Activated CD4-positive, alpha-beta T cell treated with anti-CD3 and anti-CD28 coated beads, Interleukin-2, amount 50 U/mL, for 24 hours (primary cell): ENCODE results near the gene RAD18.

ENCODE experiments used
- DNase-seq, 2 donors: peaks; one replicate each; pipeline ENCODE4 v3.0.0-alpha.2; 2020; ENCODE audit warnings: low read depth in 1 of 2, low spot score in 1 of 2

The RAD18 gene

GRCh38 chr3:8867646-8868045, 95.6 kb downstream of the RAD18 start:
- DNase-seq, result no peak

- DNase-seq, result no peak
These were observed 97.6 kb downstream of the RAD18 start for GRCh38 chr3:8865697-8866096.

- no peak for DNase-seq
These were observed 98.6 kb downstream of the RAD18 start for GRCh38 chr3:8864402-8865350.

- DNase-seq, result no peak
These were observed 99.4 kb downstream of the RAD18 start for GRCh38 chr3:8863891-8864290.

- DNase-seq, result no peak
These were observed 105.4 kb downstream of the RAD18 start for GRCh38 chr3:8857720-8858367.

GRCh38 chr3:8856721-8857120, 106.6 kb downstream of the RAD18 start:
- DNase-seq, result no peak

- no peak for DNase-seq
These were observed 107.2 kb downstream of the RAD18 start for GRCh38 chr3:8856071-8856470.

- DNase-seq, result no peak
These were observed 108.6 kb downstream of the RAD18 start for GRCh38 chr3:8854656-8855055.

GRCh38 chr3:8853081-8853480, 110.2 kb downstream of the RAD18 start:
- DNase-seq, result no peak

- DNase-seq, result no peak
These were observed 110.8 kb downstream of the RAD18 start for GRCh38 chr3:8852511-8852910.

- no peak for DNase-seq
These were observed 111.6 kb downstream of the RAD18 start for GRCh38 chr3:8851703-8852102.

- DNase-seq, result no peak
These were observed 114.6 kb downstream of the RAD18 start for GRCh38 chr3:8848696-8849131.

- no peak for DNase-seq
These were observed 116.0 kb downstream of the RAD18 start for GRCh38 chr3:8847317-8847716.

- DNase-seq, result no peak
These were observed 117.1 kb downstream of the RAD18 start for GRCh38 chr3:8846176-8846575.

- no peak for DNase-seq
These were observed 117.6 kb downstream of the RAD18 start for GRCh38 chr3:8845641-8846040.

GRCh38 chr3:8843347-8843746, 119.9 kb downstream of the RAD18 start:
- no peak for DNase-seq

- DNase-seq, result no peak
These were observed 121.0 kb downstream of the RAD18 start for GRCh38 chr3:8842293-8842692.

- no peak for DNase-seq
These were observed 121.8 kb downstream of the RAD18 start for GRCh38 chr3:8841472-8841871.

GRCh38 chr3:8840556-8840955, 122.7 kb downstream of the RAD18 start:
- DNase-seq, result no peak

GRCh38 chr3:8839607-8840325, 123.5 kb downstream of the RAD18 start:
- DNase-seq, result no peak

- DNase-seq, result no peak
These were observed 124.4 kb downstream of the RAD18 start for GRCh38 chr3:8838765-8839423.
